DOHH2 (cell line): Measurements from ENCODE around the gene SLC2A10.

ENCODE experiments used
- CTCF ChIP-seq: fragments of 200-600 bp; sonication (generic); IDR thresholded peaks from one replicate; pipeline ENCODE4 v1.5.1; 2014; ENCODE audit warnings: antibody characterized with exemption, mild to moderate bottlenecking, low read depth, low read length; ENCODE audit not compliant: poor library complexity, severe bottlenecking
- EZH2phosphoT487 ChIP-seq: fragments of 200-600 bp; sonication (generic); IDR thresholded peaks from 2 replicates; pipeline ENCODE4 v1.6.1; 2017; ENCODE audit warnings: borderline replicate concordance, mild to moderate bottlenecking, antibody characterized with exemption, low read length, moderate library complexity, mixed read lengths

- no peak for TF ChIP-seq CTCF
- TF ChIP-seq EZH2phosphoT487 = no peak
Observed at GRCh38 chr20:46671866-46672542, 37.4 kb upstream of the SLC2A10 start.
